SIG-M5 (cell line): ENCODE measurements around the gene GUCY1A1.

Experiments used
- DNase-seq: peaks from one replicate; lab custom pipeline; 2025; lab: John Stamatoyannopoulos, UW

Gene GUCY1A1

DNA sequence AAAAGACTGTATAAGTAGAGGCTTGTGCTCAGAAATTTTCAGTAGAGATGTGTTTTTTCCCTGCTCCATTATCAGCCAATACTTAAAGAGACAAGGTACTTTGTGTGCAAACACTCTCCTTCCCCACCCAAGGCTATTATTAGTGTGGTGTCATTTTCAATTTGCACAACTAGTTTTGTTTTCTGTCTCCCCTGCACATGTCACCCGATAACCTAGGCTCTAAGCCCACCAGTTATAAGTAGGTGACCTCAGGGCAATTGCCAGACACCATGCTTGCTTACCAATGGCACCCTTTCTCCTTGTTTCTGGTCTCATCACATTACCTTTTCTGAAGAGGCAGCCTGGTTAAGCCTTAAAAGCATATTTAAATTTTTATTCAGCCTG, 8.0 kb upstream of the GUCY1A1 start:
- no peak for DNase-seq

DNA sequence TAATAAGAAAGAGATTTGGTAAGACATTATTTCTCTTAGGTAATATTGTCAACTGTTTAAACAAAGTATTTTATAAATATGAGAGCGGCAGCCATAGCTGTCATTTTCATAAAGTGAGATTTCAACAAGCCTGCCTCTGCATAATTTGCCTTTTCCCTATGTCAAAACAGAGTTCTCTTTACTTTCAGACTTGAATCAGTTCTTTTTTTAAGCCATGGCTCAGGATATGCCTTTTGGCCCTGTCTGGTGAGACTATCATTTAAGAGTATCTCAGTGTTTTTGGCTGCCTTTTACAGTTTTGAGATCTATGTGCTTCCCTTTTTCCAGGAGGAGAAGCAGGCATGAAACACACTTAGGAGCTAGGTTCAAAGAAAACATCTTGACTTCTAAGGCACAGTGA, 7.5 kb upstream of the GUCY1A1 start:
- no peak for DNase-seq

DNA sequence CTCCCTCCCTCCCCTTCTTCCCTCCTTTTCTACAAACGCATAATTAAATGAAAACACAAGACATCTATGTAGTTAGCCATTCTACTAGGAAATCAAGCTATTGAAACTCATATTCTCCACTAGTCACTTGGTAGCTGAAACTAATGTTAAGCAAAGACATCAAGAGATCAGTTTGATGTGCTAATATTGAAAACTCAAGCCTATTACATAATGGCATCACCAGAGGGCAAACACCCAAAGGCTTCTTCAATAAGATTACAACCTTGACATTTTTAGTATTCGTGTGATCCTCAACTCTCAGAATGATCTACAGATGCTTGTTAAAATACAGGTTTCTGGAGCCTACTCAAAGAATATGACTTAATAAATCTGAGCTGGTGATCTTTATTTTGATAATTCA, 6.2 kb upstream of the GUCY1A1 start:
- DNase-seq = no peak

DNA sequence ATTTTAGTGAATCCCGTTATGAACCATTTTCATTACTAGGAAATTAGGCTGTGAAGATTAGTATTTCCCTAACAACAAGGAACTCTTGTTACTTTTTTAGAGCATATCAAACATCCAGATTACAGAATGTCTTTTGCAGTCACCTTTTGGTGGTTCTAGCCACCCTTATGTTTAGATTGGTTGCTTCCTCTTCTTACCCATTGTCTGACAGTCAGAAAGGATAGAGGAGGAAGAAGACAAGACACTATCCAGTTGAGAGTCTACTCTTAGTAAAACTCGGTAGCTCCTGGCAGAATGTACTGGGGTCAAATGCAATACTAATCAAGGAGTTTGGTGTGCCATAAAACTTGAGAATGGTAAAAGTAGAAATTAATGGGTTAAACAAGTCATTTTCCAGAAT, 1.6 kb upstream of the GUCY1A1 start:
- DNase-seq = no peak

DNA sequence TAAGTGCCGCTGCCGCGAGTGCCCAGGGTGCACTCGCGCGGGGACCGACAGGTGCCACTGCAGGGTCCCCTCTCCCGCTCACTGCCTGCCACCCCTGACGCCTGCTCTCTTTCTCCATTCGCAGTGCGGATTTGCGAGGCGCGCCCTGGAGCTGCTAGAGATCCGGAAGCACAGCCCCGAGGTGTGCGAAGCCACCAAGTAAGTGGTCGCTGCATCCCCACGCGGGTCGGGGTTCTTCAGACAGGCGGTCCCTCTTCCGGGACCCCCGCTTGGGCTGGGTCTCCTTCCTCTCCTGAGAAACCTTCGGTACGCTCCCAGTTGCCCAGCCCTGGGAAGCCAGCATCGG, 547 bp downstream of the GUCY1A1 start:
- no peak for DNase-seq

DNA sequence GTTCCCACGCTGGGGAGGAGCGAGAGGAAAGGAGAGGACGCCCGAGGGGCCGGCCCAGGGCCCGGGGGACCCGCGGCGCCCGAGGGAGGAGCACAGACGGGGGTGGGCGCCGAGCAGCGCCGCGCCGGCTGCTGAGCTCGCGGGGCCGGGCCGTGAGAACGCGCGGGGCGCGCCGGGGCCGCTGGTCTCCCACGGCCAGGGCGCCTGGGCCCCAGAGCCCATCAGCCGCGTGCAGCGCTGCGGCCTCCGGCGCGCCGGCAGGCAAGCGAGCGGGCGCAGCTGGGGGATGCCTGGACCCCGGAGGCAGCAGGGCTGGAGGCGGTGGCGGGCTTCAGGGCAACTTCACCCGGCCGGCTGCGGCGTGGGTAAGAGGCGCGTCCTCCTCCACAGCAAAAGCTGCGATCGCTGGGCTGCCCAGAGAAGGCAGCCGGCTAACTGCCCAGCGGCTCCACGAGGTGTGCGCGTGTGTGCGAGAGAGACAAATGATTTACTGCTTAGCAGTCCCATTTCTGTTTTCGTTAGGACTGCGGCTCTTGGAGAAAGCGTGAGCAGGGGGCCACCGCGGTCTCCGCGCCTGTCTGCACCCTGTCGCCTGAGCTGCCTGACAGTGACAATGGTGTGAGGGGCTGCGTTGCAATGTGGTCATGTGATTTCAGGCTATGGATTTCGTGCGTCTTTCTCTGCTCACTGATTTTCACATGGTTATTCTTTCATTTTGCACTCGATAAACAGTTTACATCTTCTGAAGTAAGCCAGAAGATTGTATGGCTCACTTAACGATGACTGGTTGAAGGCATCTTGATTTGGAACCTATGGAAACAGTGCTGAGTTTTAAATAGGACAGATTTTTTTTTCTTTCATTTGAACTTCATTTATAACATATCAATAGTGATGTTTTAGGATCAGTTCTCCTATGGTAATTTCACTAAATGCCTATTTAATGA, 1.2 kb downstream of the GUCY1A1 start:
- no peak for DNase-seq

DNA sequence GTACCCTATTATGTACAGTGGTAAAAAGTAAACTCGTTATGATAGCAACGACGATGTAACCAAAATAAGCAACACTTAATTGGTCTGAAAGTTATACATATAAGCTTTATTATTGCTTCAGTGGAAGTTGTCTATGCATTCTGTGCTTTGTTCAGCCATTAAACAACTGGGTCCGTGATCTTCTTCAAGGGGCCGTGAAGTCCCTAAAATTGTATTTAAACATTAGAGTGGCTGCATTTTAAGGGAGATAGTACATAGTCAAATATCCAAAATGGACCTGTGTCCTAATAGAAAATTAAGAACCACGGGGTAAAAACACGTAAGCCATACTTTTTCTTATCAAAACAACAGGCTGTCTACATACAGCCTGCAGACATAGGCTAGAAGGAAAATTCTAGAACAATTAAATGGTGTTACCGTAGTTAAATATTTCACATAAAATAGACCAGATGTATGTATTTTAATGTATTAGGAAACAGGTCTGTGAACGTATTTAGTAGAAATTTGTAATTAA, 2.1 kb downstream of the GUCY1A1 start:
- no peak for DNase-seq

DNA sequence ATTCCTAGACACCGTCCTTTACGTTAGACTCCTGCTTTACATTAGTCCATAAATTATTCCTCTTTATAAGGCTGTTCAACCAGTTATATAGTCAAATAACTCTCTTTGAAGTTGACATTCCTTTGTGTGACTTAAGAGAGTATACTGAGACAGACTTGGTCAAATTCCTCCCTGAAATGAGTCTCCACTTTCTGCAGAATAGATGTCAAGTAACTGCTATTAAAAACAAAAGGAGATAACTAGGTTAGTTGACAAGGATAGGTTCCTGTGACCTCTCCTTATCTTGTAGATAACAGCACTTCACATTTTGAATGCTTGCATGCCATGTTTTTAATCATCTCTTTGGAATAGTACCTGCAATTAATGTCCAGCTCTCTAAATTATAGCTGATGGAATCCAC, 5.7 kb downstream of the GUCY1A1 start:
- no peak for DNase-seq

DNA sequence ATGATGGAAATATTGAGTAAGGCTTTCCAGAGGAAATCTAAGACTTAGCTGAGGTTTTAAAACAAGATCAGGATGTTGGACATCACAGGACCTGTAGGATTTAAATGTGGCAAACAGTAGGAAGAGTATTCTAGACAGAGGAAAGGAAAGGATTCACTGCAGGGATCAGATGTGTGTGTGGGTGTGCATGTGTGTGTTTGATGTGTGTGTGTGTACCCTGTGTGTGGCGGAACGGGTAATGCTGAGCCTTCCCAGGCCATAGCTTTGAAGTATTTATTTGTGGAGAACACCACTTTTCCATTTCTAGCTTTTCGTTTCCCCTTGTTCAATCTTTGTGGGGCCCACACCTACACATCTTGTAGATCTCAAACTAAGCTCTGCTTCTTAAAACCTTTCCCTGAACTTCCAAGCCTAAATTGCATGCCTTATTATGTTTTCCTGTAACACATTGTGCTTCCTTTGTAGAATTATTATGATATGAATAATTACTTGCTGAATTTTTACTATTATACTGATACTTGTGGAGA, 6.9 kb downstream of the GUCY1A1 start:
- DNase-seq = no peak

DNA sequence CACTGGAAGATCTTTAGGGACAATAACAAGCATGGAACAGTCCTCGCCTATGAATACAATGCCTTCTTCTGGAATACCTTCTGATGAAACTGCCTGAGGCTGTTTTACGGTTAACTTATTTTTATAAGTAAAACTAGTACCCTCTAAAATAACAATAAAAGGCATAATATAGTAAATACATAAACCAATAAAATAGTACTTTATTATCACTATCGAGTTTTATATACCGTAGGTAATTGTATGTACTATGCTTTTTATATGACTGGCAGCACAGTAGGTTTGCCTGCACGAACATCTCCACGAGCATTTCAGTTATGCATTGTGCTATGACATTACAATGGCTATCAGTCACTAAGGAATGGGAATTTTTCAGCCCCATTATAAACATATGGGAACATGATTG, 8.0 kb downstream of the GUCY1A1 start:
- no peak for DNase-seq

DNA sequence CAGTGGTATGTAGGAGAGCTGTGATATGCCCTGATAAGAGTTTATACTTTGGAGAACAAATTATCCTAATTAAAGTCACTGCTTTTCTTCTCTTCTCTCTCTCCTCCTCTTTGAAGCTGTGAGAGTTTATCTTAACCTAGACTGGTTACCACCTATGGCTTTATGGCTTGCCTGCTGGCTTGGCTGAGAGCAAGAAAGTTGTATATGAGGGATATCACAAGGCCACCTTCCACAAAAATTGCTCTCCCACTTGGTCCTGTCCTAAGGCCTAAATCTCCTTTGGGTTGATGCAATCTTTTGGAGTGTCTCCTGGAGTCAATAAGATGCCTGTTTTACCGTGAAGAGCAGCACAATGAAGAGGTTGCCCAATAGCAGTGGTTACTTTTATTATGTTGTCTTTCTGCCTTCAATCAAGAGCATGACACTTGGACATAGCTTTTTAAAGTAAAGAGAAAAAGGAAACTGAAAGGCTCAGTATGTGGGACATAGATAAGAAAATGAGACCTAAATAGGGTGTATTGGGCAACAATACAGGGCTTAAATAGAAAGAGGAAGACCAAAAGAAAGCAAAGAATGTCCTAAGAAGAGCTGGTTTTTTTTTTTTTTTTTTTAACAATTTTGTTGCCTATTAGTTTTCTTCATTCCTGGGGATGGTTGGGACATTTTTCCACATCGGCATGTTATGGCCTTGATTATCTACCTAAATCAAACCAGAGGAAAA, 9.2 kb downstream of the GUCY1A1 start:
- DNase-seq = peak; percentile 87

DNA sequence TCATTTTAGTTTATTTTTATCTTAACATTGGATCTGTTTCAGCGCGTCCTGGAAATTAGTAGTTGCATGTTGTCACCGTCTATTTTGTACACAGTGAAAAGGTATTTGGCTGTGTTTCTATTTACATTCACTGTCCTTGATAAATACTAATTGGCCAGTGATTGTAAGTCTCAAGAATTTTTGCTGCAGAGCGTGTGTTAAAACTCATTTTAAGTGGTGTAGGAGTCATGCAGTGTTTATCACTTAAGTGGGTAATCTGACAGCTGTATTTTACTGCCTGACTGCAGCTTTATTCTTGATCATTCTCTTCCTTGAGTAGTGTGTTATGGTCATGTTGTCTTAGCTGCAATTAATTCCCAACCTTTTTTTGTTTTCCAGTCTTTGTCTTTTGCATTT, 9.8 kb downstream of the GUCY1A1 start:
- no peak for DNase-seq

DNA sequence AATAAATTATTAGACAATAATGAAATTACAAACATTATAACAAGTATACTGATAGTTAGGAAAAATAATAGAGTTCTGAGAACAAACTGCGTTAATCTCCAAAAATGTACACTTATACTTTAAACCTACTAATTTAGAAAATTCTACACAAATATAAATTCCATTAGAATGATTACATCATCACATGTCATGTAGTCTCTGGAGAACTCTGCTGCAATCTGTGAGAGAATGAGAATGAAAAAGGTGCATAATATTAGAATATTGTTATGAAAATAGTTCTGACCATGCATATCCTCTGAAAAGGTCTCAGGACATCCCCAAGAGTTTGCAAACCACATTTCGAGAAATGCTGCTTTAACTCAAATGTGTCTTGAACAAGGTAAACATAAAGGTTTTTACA, 11.4 kb downstream of the GUCY1A1 start:
- no peak for DNase-seq

DNA sequence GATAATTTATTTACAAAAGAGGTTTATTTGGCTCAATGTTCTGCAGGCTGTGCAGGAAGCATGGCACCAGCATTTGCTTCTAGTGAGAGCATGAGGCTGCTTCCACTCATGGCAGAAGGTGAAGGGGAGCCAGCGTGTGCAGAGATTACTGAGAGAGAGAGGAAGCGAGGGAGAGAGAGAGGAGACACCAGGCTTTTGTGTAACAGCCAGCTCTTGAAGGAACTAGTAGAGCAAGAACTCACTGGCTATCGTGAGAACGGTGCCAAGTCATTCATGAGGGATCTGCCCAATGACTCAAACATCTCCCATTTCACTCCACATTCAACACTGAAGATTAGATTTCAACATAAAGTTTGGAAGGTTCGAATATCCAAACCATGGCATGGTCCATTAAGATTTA, 12.7 kb downstream of the GUCY1A1 start:
- no peak for DNase-seq

DNA sequence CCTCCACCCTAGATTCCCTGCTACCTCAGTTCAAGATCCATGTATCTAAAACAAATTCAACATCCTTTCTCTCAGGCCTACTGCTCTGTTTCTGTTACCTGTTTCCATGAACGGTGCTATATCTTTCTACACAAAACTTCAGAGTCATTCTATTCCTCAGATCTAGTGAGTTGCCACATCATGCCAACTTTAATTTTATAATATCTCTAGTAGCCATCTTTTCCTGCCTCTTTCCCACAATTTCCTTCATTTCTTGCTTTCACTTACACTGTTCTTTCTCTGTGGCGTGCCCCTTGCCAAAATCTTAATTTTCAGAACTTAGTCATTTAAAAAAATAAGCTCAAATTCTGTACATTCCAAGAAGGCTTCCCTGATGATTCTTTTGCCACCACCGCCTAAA, 15.2 kb downstream of the GUCY1A1 start:
- no peak for DNase-seq

DNA sequence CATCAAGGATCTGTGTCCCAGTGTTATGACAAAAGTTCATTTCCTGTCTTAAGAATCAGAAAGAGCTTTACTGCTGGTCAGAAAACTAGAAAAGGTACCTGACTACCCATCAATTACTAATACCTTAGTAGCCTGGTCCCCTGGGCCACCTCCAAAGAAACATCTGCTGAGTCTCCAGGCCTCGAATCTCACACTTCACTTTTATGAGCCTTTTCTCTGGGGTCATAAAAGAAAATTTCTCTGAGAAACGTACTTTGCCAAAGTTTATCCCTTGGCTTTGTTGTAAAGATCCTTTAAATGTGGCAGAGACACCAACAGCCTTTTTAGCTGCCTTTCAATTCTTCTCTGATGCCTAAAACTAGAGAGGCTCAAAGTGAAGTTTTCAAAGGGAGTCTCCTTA, 17.8 kb downstream of the GUCY1A1 start:
- DNase-seq = no peak

DNA sequence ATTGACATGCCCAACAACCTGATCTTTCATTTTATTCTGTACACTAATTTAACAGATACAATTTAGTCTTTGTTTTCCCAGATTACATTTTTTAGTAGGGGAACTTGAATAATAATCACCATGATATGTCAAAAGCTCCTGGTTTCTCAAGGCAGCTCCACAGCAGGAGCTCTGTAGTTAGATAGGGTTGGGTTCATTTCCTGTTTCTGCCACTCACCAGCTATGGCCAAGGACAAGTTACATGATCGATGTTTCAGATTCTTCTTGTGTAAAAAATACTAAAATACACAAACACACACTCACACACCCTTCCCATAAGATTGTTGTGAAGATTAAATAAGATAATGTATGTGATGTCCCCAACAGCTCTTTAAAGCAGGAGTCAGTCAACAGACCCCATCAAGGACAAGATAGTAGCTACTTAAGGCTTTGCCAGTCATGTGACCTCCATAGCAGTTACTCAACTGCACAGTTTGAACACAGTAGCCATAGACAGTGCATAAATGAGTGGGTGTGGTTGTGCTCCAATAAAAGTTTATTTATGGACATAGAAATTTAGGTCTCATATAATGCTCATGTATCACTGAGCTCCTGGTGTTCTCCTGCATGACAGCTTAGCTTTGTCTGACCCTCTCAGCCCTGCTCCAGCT, 18.4 kb downstream of the GUCY1A1 start:
- DNase-seq = no peak

DNA sequence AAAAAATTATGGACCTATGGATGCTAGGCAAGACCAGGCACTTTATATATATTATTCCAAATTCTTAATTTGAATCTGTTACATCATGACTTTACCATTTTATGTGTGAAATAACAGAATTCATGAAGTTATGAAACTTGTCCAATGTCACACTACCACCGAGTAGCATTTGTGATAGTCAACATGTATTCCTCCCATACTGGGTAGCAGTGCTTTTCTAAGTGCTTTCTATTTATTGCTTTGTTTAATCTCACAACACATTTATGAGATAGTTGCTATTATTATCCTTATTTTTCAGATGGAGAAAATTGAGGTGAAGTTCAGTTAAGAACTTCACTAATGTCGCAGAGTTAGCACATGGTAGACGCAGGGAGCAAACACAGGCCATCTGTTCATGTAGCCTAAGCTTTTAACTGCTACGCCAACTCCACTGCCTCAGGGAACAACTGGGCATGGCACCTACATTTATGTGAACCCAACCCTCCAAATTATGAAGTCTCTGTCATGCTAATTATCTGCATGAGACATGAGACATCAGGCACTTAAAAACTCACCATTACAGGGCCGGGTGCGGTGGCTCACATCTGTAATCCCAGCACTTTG, 20.8 kb downstream of the GUCY1A1 start:
- DNase-seq = no peak

DNA sequence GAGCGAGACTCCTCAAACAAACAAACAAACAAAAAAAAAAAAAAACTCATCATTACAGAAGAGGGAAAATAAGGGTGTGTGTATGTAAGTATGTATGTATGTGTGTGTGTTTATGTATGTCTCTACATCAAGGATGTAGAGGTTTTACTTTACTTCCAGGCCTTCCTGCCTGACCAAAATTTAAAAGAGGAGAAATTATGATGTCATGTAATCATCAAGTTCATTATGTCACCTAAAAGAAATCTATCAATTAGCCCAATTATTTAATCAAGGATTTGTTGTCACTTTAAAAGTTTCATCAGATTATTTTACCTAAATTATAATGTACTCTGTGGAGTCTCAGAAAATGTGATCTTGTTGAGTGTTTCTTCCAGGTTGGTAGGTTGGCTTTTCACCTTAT, 21.6 kb downstream of the GUCY1A1 start:
- DNase-seq = no peak

DNA sequence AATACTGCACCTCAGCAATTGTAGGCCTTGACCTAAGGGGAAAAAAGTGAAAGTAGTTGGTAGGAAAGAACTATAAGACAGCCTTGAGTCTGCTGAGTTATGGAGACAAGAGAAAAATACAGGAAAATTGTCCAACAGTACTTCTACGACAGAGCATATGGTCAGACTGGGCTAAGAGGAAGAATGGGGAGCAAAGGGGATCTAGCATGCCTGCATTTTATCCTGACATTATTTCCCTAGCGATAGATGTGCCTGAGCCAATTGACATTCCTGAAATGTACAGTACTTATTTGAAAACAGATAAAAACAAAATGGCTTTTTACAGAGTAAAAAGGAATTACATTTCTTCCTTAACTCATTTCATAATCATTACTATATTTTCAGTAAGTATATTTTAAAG, 22.2 kb downstream of the GUCY1A1 start:
- DNase-seq = no peak

DNA sequence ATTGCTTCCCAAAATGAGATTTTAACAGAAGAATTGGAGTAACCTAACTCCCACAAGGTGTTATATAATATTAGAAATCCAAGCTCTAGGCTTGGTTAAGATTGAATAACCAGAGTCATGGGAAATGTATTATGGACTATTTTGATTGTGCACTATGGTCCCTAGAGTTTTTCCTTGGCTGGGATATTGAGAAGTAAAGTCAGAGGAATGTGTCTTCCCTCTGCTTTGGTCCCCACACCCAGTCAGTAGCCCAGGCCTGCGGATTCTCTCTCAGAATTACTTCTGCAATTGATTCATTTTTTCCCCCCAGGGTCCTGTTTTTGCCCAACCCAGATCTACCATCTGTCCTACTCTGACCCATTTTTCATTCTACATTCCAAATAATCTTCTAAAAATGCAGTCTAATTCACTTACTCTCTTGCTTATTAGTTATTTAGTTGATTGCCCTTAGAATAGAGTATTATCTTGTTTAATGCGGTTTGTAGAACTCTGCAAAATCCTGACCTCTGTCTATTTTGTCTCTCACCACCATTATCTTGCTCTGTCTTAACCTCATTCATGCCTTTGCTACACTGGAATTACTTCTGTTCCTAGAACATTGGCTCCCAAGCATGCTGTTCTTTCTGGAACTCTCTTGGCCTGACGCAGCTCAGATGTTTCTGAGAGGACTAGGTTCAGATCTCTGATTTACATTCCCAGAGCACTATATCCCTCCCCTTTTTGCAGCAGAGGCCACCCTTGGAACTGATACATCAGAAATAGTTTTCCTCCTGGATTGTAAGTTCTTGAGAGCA, 23.6 kb downstream of the GUCY1A1 start:
- DNase-seq = no peak
